ENCODE data around the gene THUMPD1. TPM values are rescaled to one million over a fixed set of nuclear protein-coding genes. Genes with fewer than 3 reads are reported as not detected.
"Not testable (repeated sequence)": the region's sequence is repeated elsewhere in the genome, so short reads cannot be mapped to it uniquely, and the experiment has no call there.

The THUMPD1 gene
- total RNA-seq, 4 donors from 2014 or later, result 37.6 to 139 (median 50.2) TPM

DNA sequence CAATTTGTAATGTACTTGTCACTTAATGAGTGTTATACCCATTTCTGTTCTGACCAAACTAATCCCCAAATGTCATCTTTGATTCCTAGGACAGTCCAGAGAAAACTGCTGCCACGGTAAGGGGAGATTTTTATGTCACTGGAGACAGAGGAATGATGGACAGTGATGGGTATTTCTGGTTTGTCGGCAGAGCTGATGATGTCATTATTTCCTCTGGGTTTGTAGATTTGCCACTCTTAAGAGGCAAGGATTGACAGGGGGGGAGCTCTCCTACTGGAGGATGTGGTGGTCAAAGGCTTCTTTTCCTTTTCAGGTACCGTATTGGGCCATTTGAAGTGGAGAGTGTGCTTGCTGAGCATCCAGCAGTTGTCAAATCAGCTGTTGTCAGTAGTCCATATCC, 12.5 kb downstream of the THUMPD1 start:
- H3K27ac ChIP-seq, result no peak overlapping the region
- no peak overlapping the region for H3K4me3 ChIP-seq

DNA sequence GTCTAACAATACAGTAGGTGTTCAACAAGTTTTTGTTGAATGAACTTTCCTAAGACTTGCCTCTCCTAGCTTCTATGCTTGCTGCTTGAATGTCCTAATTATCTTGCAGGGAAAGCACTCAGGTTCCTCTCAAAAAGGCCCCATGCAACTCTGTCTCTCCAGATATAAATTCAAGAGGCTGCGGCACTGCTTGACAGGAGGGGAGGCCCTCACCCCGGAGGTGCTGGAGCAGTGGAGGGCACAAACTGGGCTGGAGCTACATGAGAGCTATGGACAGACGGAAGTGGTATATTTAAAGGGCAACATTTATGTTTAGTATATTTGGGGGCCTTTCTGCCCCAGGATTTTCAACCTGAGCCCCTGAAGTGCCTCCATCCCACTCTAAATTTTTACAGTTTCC, 14.4 kb downstream of the THUMPD1 start:
- intact Hi-C loops (cut with DNase I; ENCODE audit: low total_unique reads), result no loop called here
- H3K4me3 ChIP-seq, result no peak overlapping the region
- no peaks in the 10 kb centered on the region for H3K27me3 ChIP-seq
- no peaks in the 10 kb centered on the region for H3K9me3 ChIP-seq
- H3K4me1 ChIP-seq, result no peaks in the 10 kb centered on the region
- no peaks in the 10 kb centered on the region for H3K36me3 ChIP-seq
- H3K27ac ChIP-seq, result no peak overlapping the region
- no peak for DNase-seq
- TF ChIP-seq CTCF (IDR thresholded peaks at IDR 0.05) (no peak), POLR2A (IDR thresholded peaks at IDR 0.05) (no peak)

More for the DNA sequence above, 12.5 kb downstream of the THUMPD1 start:
- no peaks in the 10 kb centered on the region for H3K9me3 ChIP-seq
- no peaks in the 10 kb centered on the region for H3K36me3 ChIP-seq
- no peaks in the 10 kb centered on the region for H3K27me3 ChIP-seq
- no peaks in the 10 kb centered on the region for H3K4me1 ChIP-seq
- no peak for DNase-seq
- TF ChIP-seq POLR2A (IDR thresholded peaks at IDR 0.05) (no peak), CTCF (IDR thresholded peaks at IDR 0.05) (no peak)
- intact Hi-C loops (cut with DNase I; ENCODE audit: low total_unique reads), result no loop called here

DNA sequence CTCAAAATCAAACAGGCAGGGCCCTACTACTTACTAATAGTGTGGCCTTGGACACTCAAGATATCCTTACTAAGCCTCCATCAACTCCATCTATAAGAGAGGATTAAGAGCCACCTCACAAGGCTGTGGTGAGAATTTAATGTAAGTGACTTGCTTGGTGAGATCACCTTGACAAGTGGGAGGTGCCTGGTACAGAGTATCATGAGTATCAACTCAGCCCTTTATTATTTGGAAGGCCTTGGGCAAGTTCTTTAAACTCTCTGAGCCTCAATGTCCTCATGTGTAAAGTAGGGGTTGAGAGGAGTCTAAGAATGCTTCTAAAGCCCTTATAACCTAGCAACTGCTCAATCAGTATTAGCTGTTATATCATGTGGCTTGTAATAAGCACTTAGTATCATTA, 15.0 kb downstream of the THUMPD1 start:
- Histone ChIP-seq H3K9me3 (no peaks in the 10 kb centered on the region), H3K36me3 (no peaks in the 10 kb centered on the region), H3K4me1 (no peaks in the 10 kb centered on the region), H3K27ac (no peak overlapping the region), H3K27me3 (no peaks in the 10 kb centered on the region), H3K4me3 (no peak overlapping the region)
- TF ChIP-seq CTCF (IDR thresholded peaks at IDR 0.05), result no peak
- no peak for TF ChIP-seq POLR2A (IDR thresholded peaks at IDR 0.05)
- intact Hi-C loops (cut with DNase I; ENCODE audit: low total_unique reads), result no loop called here
- DNase-seq, result no peak

DNA sequence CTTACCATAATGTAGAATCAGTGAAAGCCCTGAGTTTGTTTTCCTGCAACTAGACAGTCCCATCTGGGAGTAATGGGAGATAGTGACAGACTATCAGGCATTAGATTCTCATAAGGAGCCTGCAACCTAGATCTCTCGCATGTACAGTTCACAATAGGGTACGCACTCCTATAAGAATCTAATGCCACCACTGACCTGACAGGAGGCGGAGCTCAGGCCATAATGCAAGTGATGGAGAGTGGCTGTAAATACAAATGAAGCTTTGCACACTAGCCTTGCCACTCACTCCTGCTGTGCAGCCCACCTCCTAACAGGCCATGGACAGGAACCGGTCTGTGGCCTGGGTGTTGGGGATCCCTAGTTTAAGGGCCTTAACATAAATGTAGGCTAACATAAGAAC, 21.4 kb downstream of the THUMPD1 start:
- Histone ChIP-seq H3K27me3 (no peaks in the 10 kb centered on the region), H3K4me3 (no peak overlapping the region), H3K36me3 (no peaks in the 10 kb centered on the region), H3K4me1 (no peaks in the 10 kb centered on the region), H3K27ac (no peak overlapping the region), H3K9me3 (no peaks in the 10 kb centered on the region)
- no peak for TF ChIP-seq CTCF (IDR thresholded peaks at IDR 0.05)
- no peak for TF ChIP-seq POLR2A (IDR thresholded peaks at IDR 0.05)
- DNase-seq, result no peak
- intact Hi-C loops (cut with DNase I; ENCODE audit: low total_unique reads), result no loop called here

GRCh38 chr16:20717718-20718117, 23.9 kb downstream of the THUMPD1 start:
- H3K4me3 ChIP-seq; DNase-seq; H3K4me1 ChIP-seq; H3K36me3 ChIP-seq; H3K27me3 ChIP-seq; H3K27ac ChIP-seq; H3K9me3 ChIP-seq; intact Hi-C loops (cut with DNase I; ENCODE audit: low total_unique reads): not testable (repeated sequence)

DNA sequence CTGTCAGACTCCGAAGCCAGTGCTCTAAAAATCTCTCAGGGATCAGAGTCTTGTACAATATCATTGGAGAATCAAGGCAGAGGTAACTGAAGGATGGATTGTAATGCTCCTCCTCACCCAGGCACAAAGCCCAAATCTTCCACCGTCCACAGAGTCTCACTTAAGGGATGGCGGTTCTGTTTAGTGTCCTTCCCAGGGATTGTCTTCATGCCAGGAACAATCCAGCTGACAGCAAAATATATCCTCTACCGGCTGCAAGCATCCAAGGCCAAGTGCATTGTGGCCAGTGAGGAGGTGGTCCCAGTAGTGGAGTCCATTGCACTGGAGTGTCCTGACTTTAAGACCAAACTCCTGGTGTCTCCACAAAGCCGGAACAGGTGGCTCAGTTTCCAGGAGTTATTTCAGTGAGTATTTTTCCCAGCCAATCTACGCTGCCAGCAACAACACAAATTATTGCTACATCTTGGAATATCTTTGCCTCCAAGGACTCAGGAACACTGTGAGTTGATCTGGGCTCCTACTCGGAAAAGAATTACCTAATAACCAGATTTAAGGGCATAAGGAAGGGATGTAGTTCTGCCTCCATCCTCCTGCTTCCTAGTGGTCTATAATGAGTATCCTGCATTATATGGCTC, 30.2 kb downstream of the THUMPD1 start:
- Histone ChIP-seq H3K4me1 (no peaks in the 10 kb centered on the region), H3K9me3 (no peaks in the 10 kb centered on the region), H3K27me3 (no peaks in the 10 kb centered on the region), H3K4me3 (no peak overlapping the region), H3K27ac (no peak overlapping the region), H3K36me3 (no peaks in the 10 kb centered on the region)
- intact Hi-C loops (cut with DNase I; ENCODE audit: low total_unique reads), result no loop called here
- TF ChIP-seq CTCF (IDR thresholded peaks at IDR 0.05), result no peak
- TF ChIP-seq POLR2A (IDR thresholded peaks at IDR 0.05), result no peak
- DNase-seq, result no peak
